Parathyroid adenoma (tissue), 2 donors: ENCODE data around the gene WDFY2.

Experiments used
- H2AFZ ChIP-seq: fragments of 300-600 bp; sonication (generic); one replicate; pipeline ENCODE4 v1.7.0; 2017; ENCODE audit warnings: antibody characterized with exemption, mild to moderate bottlenecking
- H3K27ac ChIP-seq: fragments of 300-600 bp; sonication (generic); one replicate; pipeline ENCODE4 v1.7.0; 2017
- H3K27me3 ChIP-seq: fragments of 300-600 bp; sonication (generic); one replicate; pipeline ENCODE4 v1.7.0; 2017; ENCODE audit warnings: low read length; ENCODE audit not compliant: control insufficient read depth, insufficient read depth
- H3K36me3 ChIP-seq: fragments of 300-600 bp; sonication (generic); one replicate; pipeline ENCODE4 v1.7.0; 2017; ENCODE audit warnings: low read length; ENCODE audit not compliant: control insufficient read depth, insufficient read depth
- H3K4me1 ChIP-seq: fragments of 300-600 bp; sonication (generic); one replicate; pipeline ENCODE4 v1.7.0; 2017; ENCODE audit warnings: control low read depth
- H3K4me2 ChIP-seq: fragments of 300-600 bp; sonication (generic); one replicate; pipeline ENCODE4 v1.7.0; 2017; ENCODE audit warnings: low read length
- H3K4me3 ChIP-seq: fragments of 300-600 bp; sonication (generic); one replicate; pipeline ENCODE4 v1.7.0; 2017; ENCODE audit warnings: low read depth, low read length
- H3K79me2 ChIP-seq: fragments of 300-600 bp; sonication (generic); one replicate; pipeline ENCODE4 v1.7.0; 2017; ENCODE audit warnings: control low read depth
- H3K9ac ChIP-seq: fragments of 300-600 bp; sonication (generic); one replicate; pipeline ENCODE4 v1.7.0; 2017; ENCODE audit warnings: mild to moderate bottlenecking
- H3K9me3 ChIP-seq: fragments of 300-600 bp; sonication (generic); one replicate; pipeline ENCODE4 v1.7.0; 2017; ENCODE audit warnings: low read length; ENCODE audit not compliant: control insufficient read depth
- CTCF ChIP-seq: fragments of 300-600 bp; sonication (generic); IDR thresholded peaks from one replicate; pipeline ENCODE4 v1.7.0; 2017; ENCODE audit warnings: antibody characterized with exemption, mild to moderate bottlenecking
- donor health status: primary hyperparathyroidism.

The WDFY2 gene

GRCh38 chr13:51643105-51643881 lies 59.0 kb downstream of the WDFY2 start:
- H3K9me3 ChIP-seq = no peaks in the 10 kb centered on the region
- peaks cover 10% of the 10 kb centered on the region for H3K4me1 ChIP-seq
- H2AFZ ChIP-seq = no peak overlapping the region
- H3K9ac ChIP-seq = no peak overlapping the region
- peaks cover 35% of the 10 kb centered on the region for H3K79me2 ChIP-seq
- H3K4me3 ChIP-seq = no peak overlapping the region
- H3K27ac ChIP-seq = no peak overlapping the region
- TF ChIP-seq CTCF = no peak
- H3K27me3 ChIP-seq = no peaks in the 10 kb centered on the region
- H3K4me2 ChIP-seq = no peak overlapping the region
- no peaks in the 10 kb centered on the region for H3K36me3 ChIP-seq

GRCh38 chr13:51643882-51644281 lies 59.6 kb downstream of the WDFY2 start:
- Histone ChIP-seq H3K9ac (no peak overlapping the region), H3K79me2 (peaks cover 38% of the 10 kb centered on the region), H3K4me2 (no peak overlapping the region), H3K9me3 (no peaks in the 10 kb centered on the region), H2AFZ (no peak overlapping the region), H3K36me3 (no peaks in the 10 kb centered on the region), H3K27me3 (no peaks in the 10 kb centered on the region), H3K4me1 (peaks cover 10% of the 10 kb centered on the region), H3K4me3 (no peak overlapping the region), H3K27ac (no peak overlapping the region)
- no peak for TF ChIP-seq CTCF

- H3K79me2 ChIP-seq = peaks cover 40% of the 10 kb centered on the region
- no peak overlapping the region for H3K9ac ChIP-seq
- H3K36me3 ChIP-seq = no peaks in the 10 kb centered on the region
- no peak overlapping the region for H3K4me2 ChIP-seq
- H3K27ac ChIP-seq = no peak overlapping the region
- H3K4me3 ChIP-seq = no peak overlapping the region
- no peak for TF ChIP-seq CTCF
- peaks cover 10% of the 10 kb centered on the region for H3K4me1 ChIP-seq
- no peaks in the 10 kb centered on the region for H3K27me3 ChIP-seq
- H3K9me3 ChIP-seq = no peaks in the 10 kb centered on the region
- H2AFZ ChIP-seq = no peak overlapping the region
Observed at GRCh38 chr13:51644654-51645053, 60.4 kb downstream of the WDFY2 start.

- peaks cover 10% of the 10 kb centered on the region for H3K4me1 ChIP-seq
- H3K4me3 ChIP-seq = no peak overlapping the region
- no peaks in the 10 kb centered on the region for H3K9me3 ChIP-seq
- no peak overlapping the region for H3K27ac ChIP-seq
- H3K9ac ChIP-seq = no peak overlapping the region
- no peaks in the 10 kb centered on the region for H3K36me3 ChIP-seq
- H3K27me3 ChIP-seq = no peaks in the 10 kb centered on the region
- H3K4me2 ChIP-seq = no peak overlapping the region
- H2AFZ ChIP-seq = no peak overlapping the region
- peaks cover 40% of the 10 kb centered on the region for H3K79me2 ChIP-seq
- TF ChIP-seq CTCF = no peak
Observed at GRCh38 chr13:51645154-51645650, 60.9 kb downstream of the WDFY2 start.
